Measurements from ENCODE around the gene GRIK3.

Gene GRIK3

DNA sequence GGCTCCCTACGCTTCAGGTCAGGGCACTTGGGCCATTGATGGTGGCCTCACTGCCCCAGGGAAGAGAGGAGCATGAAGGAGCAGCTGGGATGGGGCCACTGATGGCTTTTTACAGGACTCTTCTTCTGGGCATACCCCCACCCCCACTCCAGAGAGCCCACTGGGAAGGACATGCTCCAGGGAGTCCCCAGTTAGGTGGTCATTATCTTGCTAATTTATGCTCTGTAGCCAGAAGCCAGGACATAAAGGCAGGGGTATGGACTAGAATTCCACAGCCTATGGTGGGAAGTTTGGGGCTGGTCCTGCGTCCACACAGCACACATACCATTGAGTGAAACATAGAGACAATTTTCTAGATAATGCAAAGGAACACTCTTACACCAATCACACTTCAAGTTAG lies 8.8 kb upstream of the GRIK3 start:
- no peak for DNase-seq (ENCODE audit: low read depth)

DNA sequence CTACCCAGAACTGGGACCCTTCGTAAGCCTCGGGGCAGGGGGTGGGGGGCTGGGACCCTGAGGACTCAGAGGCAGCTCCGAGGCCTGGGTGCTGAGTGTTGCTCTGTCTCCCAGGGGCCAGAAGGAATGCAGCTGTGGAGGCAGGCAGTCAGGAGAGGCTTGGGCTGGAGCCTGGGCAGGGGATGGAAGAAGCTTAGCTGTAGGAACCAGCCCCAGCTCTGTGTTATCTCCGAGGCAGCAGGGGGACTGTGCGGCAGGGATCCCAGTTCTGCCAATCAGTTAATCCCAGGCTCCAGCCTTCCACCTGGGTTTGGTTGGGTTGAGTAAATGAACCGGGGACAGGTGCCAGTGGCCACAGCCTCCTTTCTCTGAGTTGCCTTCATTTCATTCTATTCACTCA lies 8.2 kb upstream of the GRIK3 start:
- no peak for DNase-seq (ENCODE audit: low read depth)

DNA sequence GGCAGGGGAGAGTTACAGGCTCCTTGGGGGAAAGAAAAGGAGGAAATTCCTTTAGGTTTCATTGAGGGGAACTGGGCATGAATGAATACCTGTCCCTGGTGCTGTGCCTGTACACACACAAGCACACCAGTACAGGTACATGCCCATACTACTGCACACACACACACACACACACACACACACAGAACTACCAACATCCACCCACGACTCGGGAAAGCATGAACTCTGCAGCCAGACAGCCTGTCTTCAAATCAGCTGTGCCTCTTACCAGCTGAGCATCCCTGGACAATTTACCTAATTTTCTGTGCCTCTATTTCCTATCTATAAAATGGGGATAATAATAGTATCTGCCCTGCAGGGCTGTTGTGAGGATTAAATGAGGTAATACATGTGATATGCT lies 7.2 kb upstream of the GRIK3 start:
- no peak for DNase-seq (ENCODE audit: low read depth)

DNA sequence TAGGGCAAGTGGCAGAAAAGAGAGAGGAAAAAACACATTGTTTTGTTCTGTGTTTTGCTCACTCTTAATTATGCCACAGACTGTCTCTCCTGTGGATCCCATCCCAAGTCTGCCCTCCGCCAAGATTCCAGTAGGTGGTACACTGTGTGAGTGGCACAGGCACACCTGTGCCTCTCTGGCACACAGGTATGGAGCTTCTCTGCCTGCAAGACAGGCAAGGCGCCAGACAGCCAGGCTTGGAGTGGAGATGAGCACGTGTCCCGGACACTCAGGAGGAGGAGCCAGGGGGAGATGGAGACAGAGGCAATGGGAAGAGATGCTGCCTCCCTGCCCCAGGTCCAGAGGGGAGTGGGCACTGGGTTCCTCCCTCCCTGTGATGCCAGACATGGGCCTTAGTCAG lies 6.5 kb upstream of the GRIK3 start:
- DNase-seq (ENCODE audit: low read depth): no peak

DNA sequence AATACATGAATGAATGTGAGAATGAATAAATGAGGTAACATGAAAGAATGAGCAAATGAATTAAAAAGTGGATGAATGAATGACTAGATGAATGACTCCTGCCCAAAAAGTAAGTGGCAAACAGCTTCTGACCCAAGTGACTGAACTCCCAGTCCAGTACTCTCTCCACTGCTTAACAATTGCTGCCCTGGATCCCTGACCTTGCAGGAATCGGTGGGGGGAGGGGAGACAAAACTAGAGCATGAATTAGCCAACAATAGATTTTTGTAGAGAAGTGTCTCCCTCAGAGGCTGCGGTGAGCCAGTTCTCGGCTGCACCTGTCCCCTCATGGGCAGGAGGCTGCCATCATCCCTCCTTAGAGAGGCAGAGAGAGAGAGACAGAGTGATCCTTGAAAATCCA lies 5.9 kb upstream of the GRIK3 start:
- DNase-seq (ENCODE audit: low read depth): no peak

DNA sequence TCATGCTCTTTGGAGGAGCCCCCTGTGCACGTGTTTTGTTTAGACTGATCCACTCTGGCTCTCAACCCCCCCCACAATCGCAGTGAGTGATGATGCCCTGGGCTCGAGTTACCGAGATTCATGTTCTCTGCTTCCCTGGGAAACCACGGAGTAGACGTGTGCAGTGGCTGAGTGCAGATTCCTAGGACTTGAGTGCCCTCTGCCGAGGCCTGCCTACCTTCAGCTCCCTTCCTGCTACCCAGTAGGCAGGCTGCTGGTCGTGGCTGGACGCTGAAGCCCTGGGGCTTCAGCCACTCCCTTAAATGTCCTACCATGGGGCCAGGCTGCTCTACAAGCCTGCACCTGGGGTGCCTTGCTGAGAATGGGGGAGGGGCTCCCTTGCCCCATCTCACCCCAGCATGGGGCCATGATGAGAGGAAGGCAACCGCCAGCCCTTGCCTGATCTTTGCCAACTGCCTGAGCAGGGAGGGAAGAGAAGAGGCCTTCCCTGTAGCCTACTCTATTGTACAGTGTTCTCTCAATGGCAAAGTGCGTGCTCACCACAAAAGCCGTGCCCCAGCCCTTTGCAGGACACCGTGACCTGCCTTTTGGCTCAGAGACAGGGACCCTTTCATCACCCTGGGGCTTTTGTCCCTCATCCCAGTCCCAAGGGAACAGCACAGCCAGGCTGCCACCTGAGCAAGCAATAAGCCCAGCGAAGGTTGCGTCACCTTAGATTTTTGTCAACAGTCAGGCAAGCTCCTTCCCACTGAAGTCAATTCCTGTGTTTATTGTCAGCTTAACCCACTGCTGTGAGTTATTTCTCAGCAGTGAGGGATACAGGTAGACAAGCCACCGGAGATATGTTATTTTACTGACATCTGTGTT lies 4.1 kb upstream of the GRIK3 start:
- DNase-seq (ENCODE audit: low read depth): no peak

DNA sequence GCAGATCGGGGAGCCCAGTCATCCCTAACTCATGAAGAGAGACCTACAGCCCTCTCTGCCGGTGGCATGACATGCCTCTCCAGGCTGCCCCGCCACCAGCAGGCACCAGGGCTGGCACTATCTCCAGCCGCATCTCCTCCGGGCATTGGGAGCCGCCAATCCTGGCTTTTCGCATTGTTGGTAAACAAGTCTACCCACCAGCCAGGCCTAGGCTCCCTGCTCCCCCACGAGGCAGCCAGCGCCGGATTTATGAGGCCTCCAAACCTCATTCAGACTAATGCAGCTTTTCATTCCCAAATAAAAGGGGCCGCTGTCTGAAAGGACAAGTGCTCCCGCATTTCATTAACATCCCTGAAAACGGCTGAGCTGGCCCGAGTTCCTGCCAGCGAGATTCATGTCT lies 3.4 kb upstream of the GRIK3 start:
- no peak for DNase-seq (ENCODE audit: low read depth)

DNA sequence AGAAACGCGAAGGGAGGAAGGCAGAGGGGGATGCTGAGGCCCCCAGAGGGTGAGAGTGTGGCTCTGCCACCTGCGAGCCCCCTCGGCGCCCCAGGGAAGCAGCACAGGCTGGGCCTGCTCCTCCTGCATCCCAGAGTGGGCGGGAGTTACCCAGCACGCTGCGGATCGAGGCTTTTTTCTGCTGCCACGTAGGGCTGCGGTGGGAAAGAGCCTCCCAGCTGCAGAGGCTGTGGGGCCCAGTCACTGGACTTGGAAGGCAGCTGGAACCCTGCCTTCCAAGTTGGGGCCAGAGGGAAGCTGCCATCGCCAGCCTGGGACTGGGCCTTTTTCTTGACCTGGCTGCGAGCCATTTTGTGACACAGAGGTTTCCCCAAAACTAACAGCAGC lies 2.3 kb upstream of the GRIK3 start:
- no peak for DNase-seq (ENCODE audit: low read depth)

DNA sequence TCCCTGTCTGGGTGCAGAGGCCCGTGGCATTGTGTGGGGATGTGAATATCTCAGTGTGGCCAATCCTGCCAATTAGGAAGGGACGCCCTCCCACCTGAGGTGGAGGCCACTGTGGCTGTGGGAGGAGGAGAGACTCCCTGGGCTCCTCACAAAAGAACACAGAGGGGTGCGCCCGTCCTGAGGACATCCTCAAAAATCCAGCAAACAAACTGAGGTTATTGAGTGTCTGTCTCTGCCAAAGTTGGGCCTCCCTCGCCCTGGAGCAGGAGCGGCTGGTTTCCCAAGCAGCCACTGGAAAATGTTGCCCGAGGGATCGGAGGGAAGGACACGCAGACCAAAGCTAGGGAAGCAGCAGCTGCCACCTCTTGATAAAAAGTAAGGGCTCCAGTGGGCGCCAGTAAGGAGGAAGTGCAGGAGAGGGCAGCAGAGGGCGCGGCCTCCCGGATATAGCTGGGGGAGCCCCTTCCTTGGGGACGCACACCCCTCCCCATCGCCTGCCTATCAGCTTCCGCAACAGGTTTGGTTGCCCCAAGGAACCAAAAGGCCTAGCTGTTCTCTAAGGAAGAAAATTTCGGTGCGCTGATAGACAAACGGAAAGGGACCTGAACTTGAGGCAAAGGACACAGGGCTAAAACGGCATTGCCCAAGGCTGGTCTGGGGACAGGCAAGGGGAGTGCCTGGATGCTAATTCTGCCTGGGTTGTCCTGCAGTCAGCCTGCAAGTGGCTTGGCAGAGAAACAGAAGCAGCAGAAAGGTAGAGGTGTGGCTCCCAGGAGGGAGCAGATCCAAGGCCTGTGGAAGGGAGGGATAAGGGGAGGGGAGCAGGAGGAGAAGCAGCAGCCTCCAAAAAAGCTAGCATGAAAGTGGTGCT lies 1.7 kb upstream of the GRIK3 start:
- DNase-seq (ENCODE audit: low read depth): no peak

DNA sequence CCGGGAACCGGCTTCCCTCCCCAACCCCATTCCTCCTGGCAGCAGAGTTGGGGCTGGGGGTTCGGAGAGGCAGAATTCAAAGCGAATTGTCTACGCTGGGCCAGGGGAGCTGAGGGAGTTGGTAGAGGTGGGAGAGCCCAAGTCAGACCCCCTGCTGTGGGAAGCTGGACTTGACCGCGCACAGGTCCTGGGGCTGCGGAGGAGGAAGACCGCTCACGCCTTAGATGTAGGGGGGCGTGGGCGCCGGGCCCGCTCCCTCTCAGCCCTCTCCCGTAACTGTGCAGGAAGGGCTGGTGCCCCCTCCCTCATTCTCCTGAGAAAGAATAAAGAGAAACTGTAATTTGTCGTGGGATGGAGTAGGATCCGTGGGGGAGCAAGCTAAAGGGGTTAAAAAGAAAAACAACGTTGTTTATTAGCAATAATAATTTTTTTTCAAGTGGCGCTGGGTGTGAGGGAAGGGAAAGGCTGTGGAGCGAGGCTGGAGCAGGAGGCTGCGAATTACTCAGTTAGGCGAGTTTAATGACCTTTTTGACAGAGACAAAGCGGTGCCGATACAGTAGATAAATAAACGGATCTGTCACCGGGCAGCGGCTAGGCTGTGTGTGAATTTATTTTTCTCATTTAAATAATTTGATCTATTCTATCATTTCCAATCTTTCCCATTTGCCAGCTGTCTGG lies 838 bp upstream of the GRIK3 start:
- no peak for DNase-seq (ENCODE audit: low read depth)

DNA sequence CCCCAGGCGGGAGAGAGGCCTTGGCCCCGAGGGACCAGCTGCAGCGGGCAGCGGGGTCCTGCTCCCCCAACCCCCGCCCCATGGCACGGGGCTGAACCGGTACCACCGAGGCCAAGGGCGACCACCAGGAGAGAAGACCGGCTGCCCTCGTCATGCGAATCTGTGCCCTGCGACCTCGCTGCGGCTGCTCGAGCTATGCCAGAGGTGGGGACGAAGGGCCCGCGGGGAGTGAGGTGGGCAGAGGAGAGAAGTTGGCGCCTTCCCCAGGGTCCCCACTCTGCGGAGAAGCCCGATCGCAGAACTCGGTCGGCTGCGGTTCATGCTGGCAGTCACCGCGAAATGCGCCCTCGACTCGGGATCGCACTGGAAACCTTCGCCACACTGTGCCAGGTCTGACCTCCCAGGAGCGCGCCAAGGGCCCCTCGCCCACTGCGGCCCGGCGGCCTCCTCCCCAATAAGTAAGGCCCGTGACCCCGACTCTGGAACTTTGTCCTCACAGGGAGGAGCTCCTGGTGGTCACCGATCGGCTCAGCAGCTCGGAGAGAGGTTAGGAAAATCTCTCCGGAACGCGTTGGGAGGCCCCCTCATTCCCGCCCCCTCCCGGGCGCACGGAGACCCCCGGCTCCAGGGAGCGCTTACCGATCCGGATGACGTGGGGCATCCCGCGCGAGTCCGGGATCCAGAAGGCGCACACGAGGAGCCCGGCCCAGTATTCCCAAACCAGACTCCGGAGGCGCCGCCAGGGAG lies 787 bp downstream of the GRIK3 start:
- no peak for DNase-seq (ENCODE audit: low read depth)

DNA sequence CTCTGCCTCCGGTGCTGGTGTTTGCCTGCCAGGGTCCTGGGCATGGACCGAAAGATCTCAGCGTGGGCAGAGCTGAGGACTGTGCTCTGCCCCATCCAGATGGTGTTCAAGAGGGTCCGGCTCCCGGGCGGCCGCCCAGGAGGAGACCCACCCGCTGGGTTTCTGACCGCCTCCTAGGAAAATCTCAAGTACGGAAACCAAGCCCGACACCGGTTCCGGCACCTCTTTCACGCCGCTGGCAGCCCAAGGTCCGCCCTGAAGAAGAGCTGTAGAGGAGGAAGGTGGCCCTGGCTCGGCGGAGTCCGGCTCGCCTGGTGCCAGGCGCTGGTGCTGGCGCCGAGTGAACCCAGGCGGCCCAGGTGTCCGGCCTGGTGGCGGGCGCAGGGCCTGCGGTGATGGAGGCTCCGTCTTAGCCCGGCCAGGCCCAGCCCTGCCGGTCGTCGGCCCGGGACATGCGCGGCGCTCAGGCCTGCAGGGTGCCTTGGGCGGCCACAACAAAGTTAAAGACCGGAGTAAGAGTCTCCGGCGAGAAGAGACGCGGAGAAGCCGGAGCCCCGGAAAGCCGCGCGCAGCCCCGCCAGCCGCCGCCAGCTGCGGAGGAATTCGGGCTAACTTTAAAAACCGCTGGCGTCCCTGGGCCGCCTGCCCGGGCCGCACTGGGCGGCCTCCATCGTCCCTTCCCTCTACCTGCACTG lies 1.5 kb downstream of the GRIK3 start:
- no peak for DNase-seq (ENCODE audit: low read depth)

DNA sequence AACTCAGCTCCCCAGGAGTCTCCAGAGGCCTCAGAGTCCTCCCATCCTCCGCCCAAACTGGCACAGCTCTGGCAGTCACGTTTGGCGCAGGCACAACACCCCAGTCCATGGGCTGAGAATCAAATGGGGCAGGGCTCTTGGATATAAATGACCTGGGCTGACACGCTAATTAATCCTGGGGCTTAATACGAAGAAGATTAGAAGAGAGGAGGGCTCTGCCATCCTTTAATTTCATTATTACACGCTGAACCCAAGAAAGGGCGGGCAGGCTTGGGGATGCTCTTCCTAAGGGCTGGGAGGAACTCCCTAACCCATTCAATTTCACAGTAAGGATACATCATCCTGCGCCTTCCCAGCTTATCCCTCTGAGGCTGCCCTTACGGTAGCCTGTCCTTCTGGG lies 2.4 kb downstream of the GRIK3 start:
- no peak for DNase-seq (ENCODE audit: low read depth)

DNA sequence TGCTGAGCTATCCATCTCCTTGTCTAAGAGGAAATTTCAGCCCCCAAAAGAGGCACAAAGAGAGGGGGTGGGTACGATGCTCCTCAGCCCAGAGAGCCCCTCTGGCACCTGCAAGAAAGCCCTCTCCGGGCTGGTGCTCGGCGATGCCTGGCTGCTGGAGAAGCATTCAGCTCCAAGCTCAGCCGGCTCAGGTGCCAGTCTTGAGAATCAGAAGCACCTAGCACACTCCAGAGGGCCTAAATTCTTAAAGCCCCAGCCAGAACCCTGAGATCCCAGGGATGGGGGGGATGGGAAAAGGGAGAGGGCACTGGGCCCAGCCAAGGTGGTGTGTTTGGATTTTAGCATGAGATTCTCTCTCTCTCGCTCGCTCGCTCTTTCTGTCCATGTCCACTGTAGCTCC lies 2.9 kb downstream of the GRIK3 start:
- DNase-seq (ENCODE audit: low read depth): no peak

DNA sequence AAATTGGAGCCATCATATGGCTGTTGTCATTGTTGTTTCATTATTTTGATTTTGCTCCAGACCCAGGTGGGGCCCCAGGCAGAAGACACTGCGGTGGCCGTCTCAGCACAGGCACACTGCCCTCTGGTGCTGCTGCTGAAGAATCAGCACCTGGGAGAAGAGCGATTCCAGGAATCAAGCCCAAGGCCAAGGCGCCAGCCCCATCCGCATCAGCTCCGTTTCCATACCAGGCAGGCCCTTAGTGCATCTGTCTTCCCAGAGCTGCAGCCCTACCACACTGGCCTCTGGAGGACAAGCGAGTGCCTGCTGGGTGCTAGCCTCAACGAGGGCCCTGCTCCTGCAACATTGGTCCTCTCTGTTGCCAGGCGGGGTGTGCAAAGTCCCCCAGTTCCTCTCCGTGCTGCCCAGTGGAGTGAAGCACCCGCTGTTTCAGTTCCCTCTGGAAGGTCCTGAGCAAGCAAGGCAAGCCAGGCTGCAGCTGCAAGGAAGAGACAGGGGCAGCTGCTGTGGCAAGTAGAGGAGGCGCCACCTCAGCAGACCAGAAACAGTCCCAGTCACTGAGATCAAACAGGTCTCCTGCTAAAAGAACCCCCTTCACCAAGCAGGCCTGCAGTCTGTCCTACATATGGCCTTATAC lies 5.2 kb downstream of the GRIK3 start:
- DNase-seq (ENCODE audit: low read depth): no peak

DNA sequence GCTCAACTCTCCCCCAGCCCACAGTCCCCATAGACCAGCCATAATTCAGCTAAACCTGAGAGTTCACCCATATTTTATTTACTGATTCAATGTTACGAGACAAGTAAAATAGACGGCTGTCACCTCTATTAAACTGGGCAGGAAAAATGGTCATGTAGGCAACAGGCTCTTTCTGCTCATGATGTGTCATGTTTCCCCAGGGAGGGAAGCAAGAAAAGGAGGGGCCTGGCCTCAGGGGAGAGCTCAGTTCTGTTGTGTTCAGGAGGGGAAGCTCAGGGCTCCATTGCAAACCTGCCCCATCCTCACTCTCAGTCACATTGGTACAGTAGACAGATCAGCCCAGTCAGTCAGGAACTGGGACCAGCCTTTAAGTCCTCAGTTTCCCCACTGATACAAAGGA lies 12.8 kb downstream of the GRIK3 start:
- DNase-seq (ENCODE audit: low read depth): no peak

DNA sequence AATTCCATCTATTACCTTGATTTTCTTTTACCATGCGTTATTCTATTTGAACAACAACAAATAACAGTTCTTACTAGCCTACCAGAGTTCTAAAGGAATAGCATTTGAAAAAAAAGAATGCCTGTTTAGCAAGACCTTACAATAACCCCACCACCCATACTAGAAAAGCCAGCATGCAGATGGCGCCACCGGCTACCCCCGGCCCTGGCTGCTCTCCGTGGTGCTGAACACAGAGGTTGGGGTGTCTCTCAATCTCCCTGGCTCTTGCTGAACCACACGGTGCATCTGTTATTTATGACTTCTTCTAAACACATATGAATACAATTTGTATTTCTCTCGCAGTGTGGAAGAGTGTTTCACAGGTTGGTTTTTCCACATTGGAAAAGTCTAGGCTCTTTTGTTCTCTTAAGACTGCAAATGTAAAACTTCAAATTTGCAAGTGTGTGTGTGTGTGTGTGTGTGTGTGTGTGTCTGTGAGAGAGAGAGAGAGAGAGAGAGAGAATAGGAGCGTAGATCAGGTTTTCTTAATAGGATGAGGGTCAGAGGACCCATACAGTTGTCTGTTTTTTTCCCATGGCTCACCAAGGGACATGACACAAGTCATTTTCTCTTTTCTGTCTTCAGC lies 13.6 kb downstream of the GRIK3 start:
- no peak for DNase-seq (ENCODE audit: low read depth)

DNA sequence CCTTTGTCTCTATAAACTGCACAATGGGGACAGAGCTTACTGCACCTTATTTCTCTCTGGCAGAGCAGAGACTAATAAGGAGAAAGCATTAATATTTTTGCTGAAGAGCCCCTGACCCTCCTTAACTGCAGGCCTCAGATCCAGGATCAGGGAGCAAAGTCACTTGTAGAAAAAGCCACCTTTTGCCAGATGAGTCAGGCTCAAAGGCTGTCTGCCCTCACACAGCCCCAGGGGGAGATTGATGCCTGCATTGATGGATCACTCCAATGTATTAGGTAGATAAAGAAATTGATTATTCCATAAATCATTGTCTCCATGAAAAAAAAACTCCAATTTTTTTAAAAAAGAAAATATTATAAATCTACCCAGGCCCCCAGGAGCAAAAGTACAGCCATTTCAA lies 15.8 kb downstream of the GRIK3 start:
- no peak for DNase-seq (ENCODE audit: low read depth)

DNA sequence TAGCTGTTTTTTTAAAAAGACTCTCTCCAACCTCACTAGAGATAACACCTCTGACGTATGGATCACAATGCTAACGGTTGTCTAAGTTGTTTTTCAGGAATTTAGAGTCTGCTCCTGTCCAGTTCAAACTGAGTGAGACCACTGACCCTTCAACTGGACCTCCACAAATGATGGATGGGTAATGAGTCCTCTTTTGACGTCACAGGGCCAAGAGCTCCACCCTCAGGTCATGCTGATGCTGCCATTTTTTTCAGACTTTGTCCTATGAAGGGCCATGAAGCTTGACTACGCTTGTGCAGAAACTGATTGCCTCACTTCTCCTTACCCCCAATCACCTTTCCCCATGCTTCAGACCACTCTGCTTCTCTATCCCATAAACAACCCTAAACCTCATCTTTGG lies 16.6 kb downstream of the GRIK3 start:
- DNase-seq (ENCODE audit: low read depth): no peak

DNA sequence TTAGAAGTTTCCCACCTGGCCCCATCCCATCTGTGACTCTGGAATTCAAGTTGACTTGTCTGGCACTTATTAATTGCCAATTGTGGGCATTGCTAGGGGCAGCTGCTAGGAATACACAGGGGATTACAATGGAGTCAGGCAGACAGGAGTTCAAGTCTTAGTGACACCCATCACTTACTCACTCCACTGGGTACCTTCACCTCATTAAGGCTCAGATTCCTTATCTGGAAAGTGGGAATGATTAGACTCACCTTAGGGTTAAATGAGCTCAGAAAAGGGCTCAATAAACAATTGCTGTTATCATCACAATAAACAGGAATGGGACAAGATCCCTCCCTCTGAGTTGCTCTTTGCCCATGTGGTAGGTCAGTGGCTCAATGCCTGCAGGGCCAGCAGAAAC lies 18.2 kb downstream of the GRIK3 start:
- no peak for DNase-seq (ENCODE audit: low read depth)

DNA sequence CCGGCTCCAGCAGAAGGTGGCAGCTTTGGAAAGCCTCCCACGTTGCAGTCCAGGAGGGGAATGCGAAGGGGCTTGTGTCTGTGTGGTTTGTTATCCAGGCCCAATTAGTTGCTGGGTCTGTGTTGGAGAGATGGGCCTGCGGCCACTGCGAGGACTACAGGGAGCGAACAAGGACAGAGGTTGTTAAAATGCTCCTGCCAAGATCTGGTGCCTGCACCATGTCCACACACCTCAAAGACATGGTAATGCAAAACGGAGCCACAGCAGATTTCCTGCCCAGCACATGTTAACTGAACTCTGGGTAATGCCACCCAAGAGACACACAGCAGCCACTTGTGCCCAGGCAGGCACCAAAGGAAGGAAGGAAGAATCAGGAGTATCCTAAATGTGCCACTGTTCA lies 18.6 kb downstream of the GRIK3 start:
- no peak for DNase-seq (ENCODE audit: low read depth)
